Stimulated activated naive CD8-positive, alpha-beta T cell treated with anti-CD3 and anti-CD28 coated beads, Interleukin-15, Interleukin-2, amounts not matched to agents 100 U/mL and 50 U/mL, for 24 hours (primary cell): ENCODE data around the gene EXOSC5.

Experiments used
- ATAC-seq: fragments of 150-1000 bp; cut with Tn5 transposase; one replicate; pipeline ENCODE4 v1.10.0; 2021
- DNase-seq: peaks from one replicate; pipeline ENCODE4 v3.0.0; 2021

The EXOSC5 gene

DNA sequence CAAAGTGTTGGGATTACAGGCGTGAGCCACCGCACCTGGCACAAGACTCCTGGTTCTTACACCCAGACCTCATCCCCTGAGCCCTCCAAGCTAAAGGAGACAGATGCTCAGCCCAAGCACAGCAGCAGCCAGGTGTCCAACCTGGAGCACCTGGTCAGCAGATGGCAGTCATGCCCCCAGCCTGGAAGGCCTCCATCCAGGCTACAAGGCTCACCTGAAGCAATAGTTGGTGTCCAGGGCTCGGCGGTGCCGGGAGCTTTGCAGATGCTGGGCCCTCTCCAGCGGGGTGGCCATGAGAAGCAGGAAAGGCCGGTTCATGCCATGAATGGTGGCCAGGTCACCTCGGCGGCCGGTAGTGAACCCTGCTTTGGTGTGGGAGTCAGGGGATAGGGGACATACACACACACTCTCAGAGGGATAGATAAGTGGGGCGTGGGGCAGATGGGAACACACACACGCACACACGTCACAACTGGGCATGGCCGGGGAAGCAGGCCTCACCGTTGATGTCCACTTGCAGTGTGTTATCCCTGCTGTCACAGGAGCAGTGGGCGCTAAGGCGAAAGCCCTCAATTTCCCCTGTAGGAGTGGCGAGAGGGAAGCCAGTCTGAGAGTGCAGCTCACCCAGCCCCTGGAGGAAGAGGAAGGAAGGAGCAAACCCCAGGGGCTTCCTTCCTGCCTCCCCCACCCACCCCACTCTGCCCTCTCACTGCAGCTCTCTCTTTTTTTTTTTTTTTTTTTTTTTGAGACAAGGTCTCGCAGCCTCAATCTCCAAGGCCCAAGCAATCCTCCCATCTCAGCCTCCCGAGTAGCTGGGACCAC lies 55.3 kb downstream of the EXOSC5 start:
- ATAC-seq = no peak
- no peak for DNase-seq

DNA sequence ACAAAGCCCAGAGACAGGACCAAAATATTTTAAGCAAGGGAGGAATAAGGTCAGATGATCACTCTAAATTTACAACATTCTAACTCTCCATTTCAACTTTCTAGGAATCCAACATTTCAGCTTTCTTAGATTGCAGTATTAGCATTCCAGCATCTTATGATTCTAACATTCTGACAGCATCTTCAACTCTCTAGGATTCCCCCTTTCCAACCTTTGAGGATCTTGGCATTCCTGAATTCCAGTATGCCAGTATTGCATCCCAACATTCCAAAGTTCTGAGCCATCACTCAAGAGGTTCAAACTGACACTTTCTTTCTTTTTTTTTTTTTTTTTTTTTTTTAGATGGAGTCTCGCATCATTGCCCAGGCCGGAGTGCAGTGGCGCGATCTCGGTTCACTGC lies 57.2 kb downstream of the EXOSC5 start:
- DNase-seq = no peak

More for the DNA sequence above, 57.2 kb downstream of the EXOSC5 start:
- ATAC-seq = no peak
